Spleen (tissue), 11 donors: Measurements from ENCODE around the gene BRSK2. TPM values are rescaled to one million over a fixed set of nuclear protein-coding genes. Genes with fewer than 3 reads are reported as not detected.

Source experiments
- DNase-seq: peaks from one replicate; pipeline ENCODE4 v3.0.0-alpha.2; 2020
- H3K27ac ChIP-seq, 8 donors: fragments of 200-600 bp; sonication (generic) in 7 of 8; 1 replicate in 4 of 8; 2 replicates in 4 of 8; pipeline versions ENCODE4 v1.5.0 to v1.8.0; 2016 to 2021; ENCODE audit warnings: inconsistent platforms in 4 of 8, mild to moderate bottlenecking in 4 of 8, moderate library complexity in 1 of 8
- H3K27me3 ChIP-seq, 7 donors: fragments of 200-600 bp; sonication (generic) in 6 of 7; replicated peaks in 1 of 7; 1 replicate in 4 of 7; 2 replicates in 3 of 7; pipeline versions ENCODE4 v1.5.0 to v1.8.0; 2016 to 2021; ENCODE audit warnings: inconsistent platforms in 3 of 7, mild to moderate bottlenecking in 1 of 7
- H3K36me3 ChIP-seq, 6 donors: fragments of 200-600 bp; sonication (generic) in 5 of 6; 1 replicate in 4 of 6; 2 replicates in 2 of 6; pipeline versions ENCODE4 v1.5.0 to v1.8.0; 2016 to 2021; ENCODE audit warnings: inconsistent platforms in 2 of 6
- H3K4me1 ChIP-seq, 6 donors: fragments of 200-600 bp; sonication (generic) in 5 of 6; 1 replicate in 3 of 6; 2 replicates in 3 of 6; pipeline versions ENCODE4 v1.5.0 to v1.8.0; 2016 to 2021; ENCODE audit warnings: inconsistent platforms in 3 of 6
- H3K4me3 ChIP-seq, 8 donors: fragments of 200-600 bp; sonication (generic) in 7 of 8; 1 replicate in 4 of 8; 2 replicates in 4 of 8; pipeline versions ENCODE4 v1.5.0 to v1.8.0; 2016 to 2021; ENCODE audit warnings: inconsistent platforms in 4 of 8, mild to moderate bottlenecking in 4 of 8, moderate library complexity in 2 of 8
- H3K9me3 ChIP-seq, 8 donors: fragments of 200-600 bp; sonication (generic) in 7 of 8; 1 replicate in 4 of 8; 2 replicates in 4 of 8; pipeline versions ENCODE4 v1.5.0 to v1.8.0; 2016 to 2021; ENCODE audit warnings: inconsistent platforms in 4 of 8
- POLR2A ChIP-seq, 3 donors: fragments of 450-650 bp; IDR thresholded peaks; one replicate each; pipeline ENCODE4 v1.5.1; 2017; ENCODE audit warnings: antibody characterized with exemption in 3 of 3, mild to moderate bottlenecking in 1 of 3
- POLR2AphosphoS5 ChIP-seq, 3 donors: sonication (generic); formaldehyde crosslinking; IDR thresholded peaks; one replicate each; pipeline ENCODE4 v1.5.1; 2017; ENCODE audit warnings: antibody characterized with exemption in 3 of 3
- WGBS, 5 donors: extraction: QIAGEN DNeasy Blood & Tissue Kit in 3 of 5; methylation state at CpG; one replicate each; pipeline versions ENCODE4 v1.1.5 to v1.1.7; 2013 to 2018; 5-methylcytosine and 5-hydroxymethylcytosine counted together
- intact Hi-C: fragments of 100-400 bp; cut with DNase I; formaldehyde crosslinking; loops from one replicate; pipeline ENCODE4 v1.15.0; 2023; ENCODE audit warnings: low total_unique reads
- polyA plus RNA-seq, 3 donors: library from polyadenylated mRNA; stranded (reverse); fragments of 200-250 nt; gene quantifications; one replicate each; pipeline ENCODE4 v1.2.1, GENCODE V29; 2013
- total RNA-seq, 7 donors: library from RNA; depleted of rRNA in 3 of 7; stranded (reverse); fragments of >200 nt in 3 of 7; fragmentation: NEBNext Ultra II Directional in 4 of 7; extraction: Animal tissue kit (Norgen Biotek cat#: 25700) in 4 of 7; gene quantifications; one replicate each; pipeline versions ENCODE4 v1.1.0 to v1.2.1, GENCODE V29; 2016 to 2021
- TF ChIP-seq, protein P1 (sequence below), 11 experiments: fragments of 200-600 bp in 7 of 11; fragments of 450-650 bp in 4 of 11; sonication (generic) in 4 of 11; IDR thresholded peaks in 8 of 11; conservative IDR thresholded peaks in 3 of 11; 1 replicate in 7 of 11; 2 replicates in 4 of 11; pipeline versions ENCODE4 v1.4.0 to v1.8.0; 2016 to 2021; ENCODE audit warnings: antibody characterized with exemption in 11 of 11, inconsistent platforms in 4 of 11, mild to moderate bottlenecking in 1 of 11
- donor health status: healthy with polysubstance abuse.
- donor health status: DM: no; HTN: no; CAD: no; lungs with moderate emphysema.
- donor health status: DM: no; HTN: no; CAD: no.
- donor health status: Bipolar disorder and iron deficiency.
- donor health status: healthy.
- donor health status: DM: no; HTN: no; CAD: no.
- donor health status: DM: yes; HTN: yes; CAD: no.

Gene BRSK2
- total and polyA plus RNA-seq, 10 donors, result 0.17 to 1.5 (median 0.42) TPM

GRCh38 chr11:1456176-1456575 is 66.4 kb downstream of the BRSK2 start:
- no peak overlapping the region for H3K27ac ChIP-seq
- 60 to 88% (median 82%) methylated on average over 20 to 22 of the region's 22 CpGs for WGBS, 5 donors
- peak in 2 of 3 donors; percentile 32 to 46 for TF ChIP-seq POLR2AphosphoS5 (IDR thresholded peaks at IDR 0.05)
- TF ChIP-seq, protein P1, sequence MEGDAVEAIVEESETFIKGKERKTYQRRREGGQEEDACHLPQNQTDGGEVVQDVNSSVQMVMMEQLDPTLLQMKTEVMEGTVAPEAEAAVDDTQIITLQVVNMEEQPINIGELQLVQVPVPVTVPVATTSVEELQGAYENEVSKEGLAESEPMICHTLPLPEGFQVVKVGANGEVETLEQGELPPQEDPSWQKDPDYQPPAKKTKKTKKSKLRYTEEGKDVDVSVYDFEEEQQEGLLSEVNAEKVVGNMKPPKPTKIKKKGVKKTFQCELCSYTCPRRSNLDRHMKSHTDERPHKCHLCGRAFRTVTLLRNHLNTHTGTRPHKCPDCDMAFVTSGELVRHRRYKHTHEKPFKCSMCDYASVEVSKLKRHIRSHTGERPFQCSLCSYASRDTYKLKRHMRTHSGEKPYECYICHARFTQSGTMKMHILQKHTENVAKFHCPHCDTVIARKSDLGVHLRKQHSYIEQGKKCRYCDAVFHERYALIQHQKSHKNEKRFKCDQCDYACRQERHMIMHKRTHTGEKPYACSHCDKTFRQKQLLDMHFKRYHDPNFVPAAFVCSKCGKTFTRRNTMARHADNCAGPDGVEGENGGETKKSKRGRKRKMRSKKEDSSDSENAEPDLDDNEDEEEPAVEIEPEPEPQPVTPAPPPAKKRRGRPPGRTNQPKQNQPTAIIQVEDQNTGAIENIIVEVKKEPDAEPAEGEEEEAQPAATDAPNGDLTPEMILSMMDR (IDR thresholded peaks at IDR 0.05 in 8 of 11, conservative IDR thresholded peaks at IDR 0.05 in 3 of 11), result no peak
- DNase-seq, result no peak
- no peaks in the 10 kb centered on the region for H3K9me3 ChIP-seq
- no peaks in the 10 kb centered on the region for H3K36me3 ChIP-seq
- H3K27me3 ChIP-seq, result peaks cover 0 to 27% (median 0%) of the 10 kb centered on the region in 7 donors
- H3K4me3 ChIP-seq, result no peak overlapping the region
- peaks cover 7 to 69% (median 30%) of the 10 kb centered on the region in 6 donors for H3K4me1 ChIP-seq
- intact Hi-C loops, result no loop called here

GRCh38 chr11:1456596-1457325 is 67.0 kb downstream of the BRSK2 start:
- intact Hi-C loops, result no loop called here
- H3K4me1 ChIP-seq, result peaks cover 4 to 69% (median 33%) of the 10 kb centered on the region in 6 donors

DNA sequence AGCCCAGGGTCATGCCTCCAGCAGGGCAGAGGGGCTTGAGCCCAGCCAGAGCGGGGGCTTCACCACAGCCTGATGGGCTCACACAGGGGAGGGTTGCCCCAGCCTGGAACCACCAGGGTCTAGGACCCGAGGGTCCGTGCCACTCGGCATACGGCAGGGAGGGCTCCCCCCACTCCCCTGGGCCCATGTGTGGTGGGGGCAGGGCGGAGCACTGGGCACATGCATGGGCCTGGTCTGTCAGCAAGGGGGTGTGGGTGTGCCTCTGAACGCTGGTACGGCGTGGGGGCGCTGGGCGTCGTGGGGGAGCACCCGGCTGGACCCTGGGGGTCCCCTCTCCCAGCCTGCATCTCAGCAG is 67.6 kb downstream of the BRSK2 start:
- TF ChIP-seq POLR2AphosphoS5 (IDR thresholded peaks at IDR 0.05), result no peak
- TF ChIP-seq, protein P1 (IDR thresholded peaks at IDR 0.05 in 8 of 11, conservative IDR thresholded peaks at IDR 0.05 in 3 of 11), result no peak
- no peak for TF ChIP-seq POLR2A (IDR thresholded peaks at IDR 0.05)
- Histone ChIP-seq H3K4me1 (peaks cover 4 to 68% (median 33%) of the 10 kb centered on the region in 6 donors), H3K36me3 (peaks cover 0 to 4% (median 0%) of the 10 kb centered on the region in 6 donors), H3K9me3 (no peaks in the 10 kb centered on the region), H3K27ac (no peak overlapping the region), H3K27me3 (peaks cover 0 to 16% (median 0%) of the 10 kb centered on the region in 7 donors), H3K4me3 (no peak overlapping the region)
- 77 to 89% (median 86%) methylated on average over 6 to 13 of the region's 13 CpGs for WGBS, 5 donors
- intact Hi-C loops, result no loop called here
- DNase-seq, result no peak

More at GRCh38 chr11:1456596-1457325, 67.0 kb downstream of the BRSK2 start:
- TF ChIP-seq, protein P1 (IDR thresholded peaks at IDR 0.05 in 8 of 11, conservative IDR thresholded peaks at IDR 0.05 in 3 of 11), result no peak
- TF ChIP-seq POLR2A (IDR thresholded peaks at IDR 0.05) (no peak), POLR2AphosphoS5 (IDR thresholded peaks at IDR 0.05) (no peak)
- H3K4me3 ChIP-seq, result no peak overlapping the region
- H3K9me3 ChIP-seq, result no peaks in the 10 kb centered on the region
- 86 to 91% (median 91%) methylated on average over 24 to 44 of the region's 44 CpGs for WGBS, 5 donors
- DNase-seq, result no peak
- H3K36me3 ChIP-seq, result peaks cover 0 to under 1% (median 0%) of the 10 kb centered on the region in 6 donors
- H3K27me3 ChIP-seq, result peaks cover 0 to 21% (median 0%) of the 10 kb centered on the region in 7 donors
- no peak overlapping the region for H3K27ac ChIP-seq

DNA sequence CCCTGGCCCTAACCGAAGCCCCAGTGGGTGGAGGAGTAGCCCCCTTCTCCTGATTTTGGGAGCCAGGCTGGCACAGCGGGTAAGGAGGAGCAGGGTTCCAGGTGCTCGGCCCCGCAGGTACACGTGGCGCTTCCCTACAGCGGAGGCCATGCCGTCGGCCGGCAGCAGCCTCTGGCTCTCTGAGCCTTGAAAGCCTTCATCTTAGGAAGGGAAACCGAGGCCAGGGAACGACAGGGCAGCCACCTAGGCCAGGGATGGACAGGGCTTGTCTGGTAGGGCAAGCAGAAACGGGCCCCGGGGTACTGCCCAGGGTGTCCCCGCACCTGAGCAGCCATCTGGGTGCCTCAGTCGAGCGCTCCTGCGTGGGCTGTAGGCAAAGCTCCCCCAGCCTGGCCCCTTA is 68.1 kb downstream of the BRSK2 start:
- Histone ChIP-seq H3K27me3 (peaks cover 0 to 10% (median 0%) of the 10 kb centered on the region in 7 donors), H3K4me3 (no peak overlapping the region), H3K4me1 (peaks cover 4 to 63% (median 32%) of the 10 kb centered on the region in 6 donors), H3K36me3 (peaks cover 0 to 9% (median 0%) of the 10 kb centered on the region in 6 donors), H3K9me3 (no peaks in the 10 kb centered on the region), H3K27ac (peak overlapping the region in 1 of 8 donors; percentile 82)
- no peak for DNase-seq
- 79 to 93% (median 91%) methylated on average over 10 to 18 of the region's 18 CpGs for WGBS, 5 donors
- intact Hi-C loops, result no loop called here
- no peak for TF ChIP-seq POLR2A (IDR thresholded peaks at IDR 0.05)
- TF ChIP-seq, protein P1 (IDR thresholded peaks at IDR 0.05 in 8 of 11, conservative IDR thresholded peaks at IDR 0.05 in 3 of 11), result no peak
- TF ChIP-seq POLR2AphosphoS5 (IDR thresholded peaks at IDR 0.05), result no peak
